H1 (cell line): ENCODE results near the gene CDK5. TPM values are rescaled to one million over a fixed set of nuclear protein-coding genes. Genes with fewer than 3 reads are reported as not detected.

ENCODE experiments used
- CTCF ChIA-PET: fragments of 300-600 bp; sonication (Branson Sonifier 250); formaldehyde crosslinking; loops from one replicate; lab custom pipeline; 2021; ENCODE audit not compliant: partially characterized antibody; lab: Charles Lee
- POLR2A ChIA-PET: fragments of 300-600 bp; sonication (Branson Sonifier 250); formaldehyde crosslinking; loops from one replicate; lab custom pipeline; 2021; ENCODE audit warnings: inconsistent platforms; ENCODE audit not compliant: partially characterized antibody; lab: Charles Lee
- DNase-seq, 2 experiments: peaks; one replicate each; pipeline versions ENCODE4 v3.0.0 to v3.0.0-alpha.2; 2010 to 2022; ENCODE audit warnings: low spot score in 2 of 2, low read depth in 1 of 2, mixed read lengths in 1 of 2
- FAIRE-seq: peaks from 2 replicates; lab custom pipeline; 2011; peaks lifted over from hg19 to GRCh38; lab: Jason Lieb, UNC
- H2AFZ ChIP-seq: 2 replicates; pipeline ENCODE4 v1.8.1; 2012; ENCODE audit warnings: low read length, inconsistent platforms
- H2AK5ac ChIP-seq: 2 replicates; pipeline ENCODE4 v1.6.1; 2013; ENCODE audit warnings: low read depth, low read length
- H2BK120ac ChIP-seq: replicated peaks from 2 replicates; pipeline ENCODE3; 2013; ENCODE audit warnings: low read depth, low read length, inconsistent platforms
- H2BK12ac ChIP-seq: 2 replicates; pipeline ENCODE4 v1.6.1; 2013; ENCODE audit warnings: low read depth, low read length
- H2BK15ac ChIP-seq: 2 replicates; pipeline ENCODE4 v1.6.1; 2013; ENCODE audit warnings: low read length
- H2BK20ac ChIP-seq: 2 replicates; pipeline ENCODE4 v1.6.1; 2013; ENCODE audit warnings: low read length
- H2BK5ac ChIP-seq: 2 replicates; pipeline ENCODE4 v1.6.1; 2013; ENCODE audit warnings: low read depth, low read length
- H3K14ac ChIP-seq: 2 replicates; pipeline ENCODE4 v1.6.1; 2013; ENCODE audit warnings: inconsistent platforms; ENCODE audit not compliant: insufficient read length
- H3K18ac ChIP-seq: 2 replicates; pipeline ENCODE4 v1.6.1; 2013; ENCODE audit warnings: low read length; ENCODE audit errors: extremely low read depth
- H3K23ac ChIP-seq: 2 replicates; pipeline ENCODE4 v1.6.1; 2013; ENCODE audit warnings: inconsistent platforms; ENCODE audit not compliant: insufficient read length
- H3K23me2 ChIP-seq: 2 replicates; pipeline ENCODE4 v1.6.1; 2013; ENCODE audit warnings: low read depth, low read length
- H3K27ac ChIP-seq: 2 replicates; pipeline ENCODE4 v1.6.1; 2011; ENCODE audit warnings: low read depth, low read length, inconsistent platforms
- H3K27me3 ChIP-seq, 4 experiments: replicated peaks in 1 of 4; 1 replicate in 1 of 4; 2 replicates in 3 of 4; pipeline versions ENCODE4 v1.6.1 to v1.8.1; 2011 to 2013; ENCODE audit warnings: low read length in 3 of 4, mild to moderate bottlenecking in 3 of 4, inconsistent platforms in 2 of 4, mixed read lengths in 2 of 4, moderate library complexity in 1 of 4; ENCODE audit not compliant: control insufficient read depth in 3 of 4, insufficient read depth in 3 of 4; ENCODE audit errors: extremely low read depth in 1 of 4
- H3K36me3 ChIP-seq, 4 experiments: 2 replicates each; pipeline versions ENCODE4 v1.6.1 to v1.8.1; 2011 to 2013; ENCODE audit warnings: mild to moderate bottlenecking in 4 of 4, low read length in 3 of 4, moderate library complexity in 2 of 4, control low read depth in 1 of 4, inconsistent platforms in 1 of 4; ENCODE audit not compliant: insufficient read depth in 4 of 4, control insufficient read depth in 2 of 4
- H3K4ac ChIP-seq: replicated peaks from 2 replicates; pipeline ENCODE3; 2013; ENCODE audit warnings: low read length, low read depth, mixed read lengths, inconsistent platforms; ENCODE audit not compliant: insufficient read length
- H3K4me1 ChIP-seq, 4 experiments: replicated peaks in 1 of 4; 1 replicate in 1 of 4; 2 replicates in 3 of 4; pipeline versions ENCODE4 v1.6.1 to v1.8.1; 2011 to 2013; ENCODE audit warnings: low read length in 3 of 4, inconsistent platforms in 2 of 4, mixed read lengths in 1 of 4; ENCODE audit not compliant: insufficient read depth in 4 of 4, control insufficient read depth in 3 of 4
- H3K4me2 ChIP-seq, 2 experiments: 2 replicates each; pipeline versions ENCODE4 v1.6.1 to v1.8.1; 2011 to 2013; ENCODE audit warnings: low read depth in 2 of 2, low read length in 2 of 2, control low read depth in 1 of 2, inconsistent platforms in 1 of 2, mild to moderate bottlenecking in 1 of 2; ENCODE audit not compliant: insufficient read depth in 1 of 2
- H3K4me3 ChIP-seq, 4 experiments: fragments of 200-600, 300-600 bp in 1 of 4; sonication (generic), shearing (Covaris generic), sonication (Bioruptor Twin) in 1 of 4; 2 replicates each; pipeline versions ENCODE4 v1.5.1 to v1.8.1; 2011 to 2016; ENCODE audit warnings: low read length in 4 of 4, low read depth in 3 of 4, control low read depth in 2 of 4, inconsistent platforms in 2 of 4, mild to moderate bottlenecking in 2 of 4, mixed read lengths in 1 of 4, moderate library complexity in 1 of 4; ENCODE audit not compliant: insufficient read depth in 2 of 4; ENCODE audit errors: extremely low read depth in 1 of 4
- H3K56ac ChIP-seq: replicated peaks from 2 replicates; pipeline ENCODE3; 2013; ENCODE audit warnings: low read depth, mild to moderate bottlenecking, mixed read lengths, low read length, inconsistent platforms; ENCODE audit not compliant: insufficient read length
- H3K79me1 ChIP-seq: 2 replicates; pipeline ENCODE4 v1.6.1; 2013; ENCODE audit warnings: low read depth, low read length, control low read depth
- H3K79me2 ChIP-seq, 2 experiments: 2 replicates each; pipeline versions ENCODE4 v1.6.1 to v1.8.1; 2012 to 2013; ENCODE audit warnings: low read length in 2 of 2, mild to moderate bottlenecking in 2 of 2, inconsistent platforms in 1 of 2; ENCODE audit not compliant: insufficient read depth in 2 of 2, control insufficient read depth in 1 of 2
- H3K9ac ChIP-seq, 4 experiments: replicated peaks in 1 of 4; 1 replicate in 1 of 4; 2 replicates in 3 of 4; pipeline versions ENCODE4 v1.6.1 to v1.8.1; 2011 to 2013; ENCODE audit warnings: low read depth in 3 of 4, low read length in 3 of 4, control low read depth in 2 of 4, mild to moderate bottlenecking in 2 of 4, moderate library complexity in 2 of 4, inconsistent platforms in 1 of 4; ENCODE audit errors: extremely low read depth in 1 of 4
- H3K9me3 ChIP-seq, 2 experiments: 2 replicates each; pipeline versions ENCODE4 v1.6.1 to v1.8.1; 2012 to 2013; ENCODE audit warnings: mild to moderate bottlenecking in 2 of 2, moderate library complexity in 2 of 2, control low read depth in 1 of 2, inconsistent platforms in 1 of 2, low read depth in 1 of 2, low read length in 1 of 2, mixed read lengths in 1 of 2; ENCODE audit not compliant: insufficient read depth in 2 of 2
- H4K20me1 ChIP-seq, 2 experiments: replicated peaks in 1 of 2; 2 replicates each; pipeline versions ENCODE3 to v1.8.1; 2011 to 2013; ENCODE audit warnings: inconsistent platforms in 2 of 2, low read length in 2 of 2, mild to moderate bottlenecking in 1 of 2; ENCODE audit not compliant: insufficient read depth in 2 of 2, control insufficient read depth in 1 of 2
- H4K5ac ChIP-seq: 2 replicates; pipeline ENCODE4 v1.6.1; 2013; ENCODE audit warnings: low read length, low read depth, mixed read lengths, inconsistent platforms; ENCODE audit not compliant: insufficient read length
- H4K8ac ChIP-seq: 2 replicates; pipeline ENCODE4 v1.8.0; 2013; ENCODE audit warnings: mild to moderate bottlenecking, moderate library complexity, low read length, inconsistent platforms; ENCODE audit not compliant: insufficient read depth; ENCODE audit errors: extremely low read depth
- H4K91ac ChIP-seq: replicated peaks from 2 replicates; pipeline ENCODE3; 2013; ENCODE audit warnings: low read length, mixed read lengths, inconsistent platforms; ENCODE audit not compliant: insufficient read length
- CBX8 ChIP-seq: fragments of 300-800, 300-1000 bp; sonication (generic); IDR thresholded peaks from 2 replicates; pipeline ENCODE4 v1.7.1; 2016; ENCODE audit warnings: low read depth, low read length, borderline replicate concordance
- CEBPB ChIP-seq: IDR thresholded peaks from 2 replicates; pipeline ENCODE4 v1.6.1; 2012; ENCODE audit warnings: low read depth, low read length
- MAFK ChIP-seq: IDR thresholded peaks from 2 replicates; pipeline ENCODE4 v1.6.1; 2012; ENCODE audit warnings: low read depth, mild to moderate bottlenecking, improper control_type of control experiment, low read length
- TAF1 ChIP-seq: IDR thresholded peaks from 2 replicates; pipeline ENCODE4 v1.6.1; 2011; ENCODE audit warnings: mild to moderate bottlenecking, low read depth, low read length
- WGBS, 2 experiments: shearing (Covaris generic) in 1 of 2; methylation state at CpG; one replicate each; pipeline versions ENCODE4 v1.1.6 to v1.1.7; 2013 to 2015; ENCODE audit warnings: low lambda C conversion rate in 2 of 2, mixed read lengths in 2 of 2, inconsistent platforms in 1 of 2, low coverage in 1 of 2, missing lambda C conversion rate in 1 of 2; ENCODE audit not compliant: insufficient replicate concordance in 2 of 2, insufficient coverage in 1 of 2, insufficient read length in 1 of 2; ENCODE audit errors: extremely low coverage in 1 of 2, missing lambda C conversion rate in 1 of 2; 5-methylcytosine and 5-hydroxymethylcytosine counted together
- polyA plus RNA-seq, 7 experiments: library from polyadenylated mRNA; depleted of rRNA in 3 of 7; stranded (reverse) in 5 of 7; unstranded in 2 of 7; fragments of >200 nt in 5 of 7; fragments of 200-250 nt in 2 of 7; gene quantifications; 1 replicate in 5 of 7; 2 replicates in 1 of 7; 4 replicates in 1 of 7; pipeline versions ENCODE4 v1.2.1 to v1.2.3, GENCODE V29; 2011 to 2013; ENCODE audit warnings: missing spikeins in 2 of 7, mixed read lengths in 2 of 7
- total RNA-seq: library from RNA; stranded (reverse); fragmentation: NEBNext Ultra II Directional; extraction: Animal tissue kit (Norgen Biotek cat#: 25700); gene quantifications from 2 replicates; pipeline ENCODE4 v1.2.1, GENCODE V29; 2021

Gene CDK5
- total and polyA plus RNA-seq, 2 of the 8 experiments (the other 6 are each of a cell fraction or from before 2014, with no cell fraction given) = 22.8 to 37.2 TPM

GRCh38 chr7:151077705-151078232 lies 20.1 kb upstream of the CDK5 start:
- Histone ChIP-seq H3K36me3 (peaks cover 10 to 29% (median 27%) of the 10 kb centered on the region in 4 experiments), H2BK5ac (no peak overlapping the region), H4K8ac (peak overlapping the region; percentile 84), H3K23ac (no peak overlapping the region), H2BK12ac (no peak overlapping the region), H3K23me2 (peaks cover 15% of the 10 kb centered on the region), H3K27me3 (no peaks in the 10 kb centered on the region), H3K9ac (no peak overlapping the region), H3K4me2 (no peak overlapping the region; a peak in 1 of 4 replicates), H2BK15ac (no peak overlapping the region), H3K27ac (no peak overlapping the region), H3K79me1 (peaks cover 12% of the 10 kb centered on the region), H2AK5ac (no peak overlapping the region), H3K79me2 (peaks cover 0 to 10% of the 10 kb centered on the region in 2 experiments; a peak in 1 of 4 replicates), H3K4me3 (no peak overlapping the region), H3K4ac (no peak overlapping the region), H2BK120ac (no peak overlapping the region), H4K5ac (no peak overlapping the region), H3K18ac (no peak overlapping the region), H3K4me1 (peaks cover 0 to 35% (median 24%) of the 10 kb centered on the region in 4 experiments; a peak in 6 of 7 replicates), H2BK20ac (no peak overlapping the region), H2AFZ (no peak overlapping the region), H3K9me3 (no peaks in the 10 kb centered on the region), H4K20me1 (peaks cover 20 to 26% of the 10 kb centered on the region in 2 experiments), H3K14ac (no peak overlapping the region), H4K91ac (no peak overlapping the region), H3K56ac (no peak overlapping the region)
- no peak for TF ChIP-seq TAF1
- no peak for TF ChIP-seq MAFK
- no peak for TF ChIP-seq CBX8
- TF ChIP-seq CEBPB = no peak
- DNase-seq (no peak), FAIRE-seq (no peak)
- WGBS, 2 experiments = 85% methylated on average over 10 of the region's 10 CpGs; no CpG with 5 or more reads in 1 of the 2 experiments
- CTCF ChIA-PET = interaction anchor here (0.9 to 6.0 kb wide), 14 partner anchors 8 to 115 kb away, joined by 3 to 81 read pairs (median 8); no protein-coding TSS in a partner anchor
- POLR2A ChIA-PET = interaction anchor here (0.7 to 4.9 kb wide), 12 partner anchors 7 to 69 kb away, joined by 3 to 77 read pairs (median 4); no protein-coding TSS in a partner anchor
